Neural crest cell (in vitro differentiated cells): Measurements from ENCODE around the gene ZNF444. TPM values are rescaled to one million over a fixed set of nuclear protein-coding genes. Genes with fewer than 3 reads are reported as not detected.
"Not testable (repeated sequence)": the region's sequence is repeated elsewhere in the genome, so short reads cannot be mapped to it uniquely, and the experiment has no call there.

Experiments
- DNase-seq: peaks from one replicate; pipeline ENCODE4 v3.0.0; 2021; ENCODE audit warnings: low read depth, mixed read lengths, low spot score
- H3K27ac Mint-ChIP-seq: one replicate; pipeline ENCODE4 v1.8.0; 2021; ENCODE audit warnings: mild to moderate bottlenecking, mixed read lengths; ENCODE audit not compliant: unreplicated experiment
- H3K27me3 Mint-ChIP-seq: 2 replicates; pipeline ENCODE4 v1.8.0; 2021; ENCODE audit warnings: low read depth, mild to moderate bottlenecking, mixed read lengths
- H3K36me3 Mint-ChIP-seq: 2 replicates; pipeline ENCODE4 v1.8.0; 2021; ENCODE audit warnings: low read depth, mild to moderate bottlenecking, mixed read lengths
- H3K4me1 Mint-ChIP-seq: 2 replicates; pipeline ENCODE4 v1.8.0; 2021; ENCODE audit warnings: mixed read lengths
- H3K4me3 Mint-ChIP-seq: one replicate; pipeline ENCODE4 v1.8.0; 2021; ENCODE audit warnings: mild to moderate bottlenecking, mixed read lengths
- H3K9me3 Mint-ChIP-seq: 2 replicates; pipeline ENCODE4 v1.8.0; 2021; ENCODE audit warnings: mixed read lengths
- CTCF ChIP-seq: fragments of 200-600 bp; sonication (generic); conservative IDR thresholded peaks from 2 replicates; pipeline ENCODE4 v1.5.0; 2021; ENCODE audit warnings: antibody characterized with exemption, mild to moderate bottlenecking
- total RNA-seq: library from RNA; stranded (reverse); gene quantifications from 2 replicates; pipeline ENCODE4 v1.2.1, GENCODE V29; 2021

The ZNF444 gene
- total RNA-seq, 1 donor from 2014 or later = 51.5 TPM

- TF ChIP-seq CTCF = no peak
- Mint-ChIP-seq H3K36me3 (no peaks in the 10 kb centered on the region), H3K27me3 (no peaks in the 10 kb centered on the region), H3K4me1 (no peaks in the 10 kb centered on the region), H3K9me3 (no peaks in the 10 kb centered on the region), H3K27ac (no peak overlapping the region), H3K4me3 (no peak overlapping the region)
- DNase-seq = no peak
Measured at GRCh38 chr19:56193981-56194640, 53.0 kb downstream of the ZNF444 start.

- DNase-seq, H3K27ac Mint-ChIP-seq, H3K9me3 Mint-ChIP-seq, H3K36me3 Mint-ChIP-seq, H3K4me3 Mint-ChIP-seq, H3K4me1 Mint-ChIP-seq: not testable (repeated sequence)
- peaks cover 16% of the 10 kb centered on the region for H3K27me3 Mint-ChIP-seq
Measured at GRCh38 chr19:56197646-56198045, 56.6 kb downstream of the ZNF444 start, which contains the start of gene ZSCAN5B. Gene ZSCAN5B (minus strand): TSS chr19:56197783. CDS start chr19:56193052, 4,731 bp downstream.

- H3K27ac Mint-ChIP-seq = no peak overlapping the region
- no peaks in the 10 kb centered on the region for H3K36me3 Mint-ChIP-seq
- no peak for DNase-seq
- no peak overlapping the region for H3K4me3 Mint-ChIP-seq
- no peaks in the 10 kb centered on the region for H3K9me3 Mint-ChIP-seq
- no peaks in the 10 kb centered on the region for H3K4me1 Mint-ChIP-seq
- TF ChIP-seq CTCF = no peak
- H3K27me3 Mint-ChIP-seq = peaks cover 21% of the 10 kb centered on the region
Measured at GRCh38 chr19:56199687-56200086, 58.6 kb downstream of the ZNF444 start.

- no peaks in the 10 kb centered on the region for H3K9me3 Mint-ChIP-seq
- no peak within 1 kb of the TSS for H3K27ac Mint-ChIP-seq
- H3K36me3 Mint-ChIP-seq = no peaks in the 10 kb centered on the region
- no peak within 1 kb of the TSS for H3K4me3 Mint-ChIP-seq
- TF ChIP-seq CTCF = no peak
- H3K27me3 Mint-ChIP-seq = peaks cover 31% of the 10 kb centered on the region
- H3K4me1 Mint-ChIP-seq = no peaks in the 10 kb centered on the region
- DNase-seq = no peak
Measured at GRCh38 chr19:56201973-56202372, 60.9 kb downstream of the ZNF444 start, which contains the start of gene ZSCAN5C. Gene ZSCAN5C (plus strand): TSS chr19:56202273. CDS start chr19:56205914, 3,641 bp downstream.

GRCh38 chr19:56207581-56207980 lies 66.5 kb downstream of the ZNF444 start:
- H3K27ac Mint-ChIP-seq, H3K4me1 Mint-ChIP-seq, H3K4me3 Mint-ChIP-seq, H3K36me3 Mint-ChIP-seq, DNase-seq, H3K9me3 Mint-ChIP-seq: not testable (repeated sequence)
- peaks cover 15% of the 10 kb centered on the region for H3K27me3 Mint-ChIP-seq

GRCh38 chr19:56209091-56209490 lies 68.0 kb downstream of the ZNF444 start:
- H3K4me1 Mint-ChIP-seq = no peaks in the 10 kb centered on the region
- H3K9me3 Mint-ChIP-seq = no peaks in the 10 kb centered on the region
- H3K27ac Mint-ChIP-seq = no peak overlapping the region
- DNase-seq = no peak
- H3K27me3 Mint-ChIP-seq = peaks cover 10% of the 10 kb centered on the region
- no peaks in the 10 kb centered on the region for H3K36me3 Mint-ChIP-seq
- no peak overlapping the region for H3K4me3 Mint-ChIP-seq
- no peak for TF ChIP-seq CTCF

- not testable (repeated sequence) for H3K27ac Mint-ChIP-seq, DNase-seq, H3K27me3 Mint-ChIP-seq, H3K4me3 Mint-ChIP-seq, H3K9me3 Mint-ChIP-seq, H3K36me3 Mint-ChIP-seq, H3K4me1 Mint-ChIP-seq
Measured at GRCh38 chr19:56210036-56210435, 68.9 kb downstream of the ZNF444 start.
